Calu3 (cell line): ENCODE data around the gene H2BK1. TPM values are rescaled to one million over a fixed set of nuclear protein-coding genes. Genes with fewer than 3 reads are reported as not detected.

Source experiments
- BruUV-seq: library from RNA; stranded (reverse); fragments of 400-500 nt; replicated peaks from 2 replicates; lab custom pipeline; 2021; lab: Mats Ljungman, UMichigan
- CTCF ChIA-PET: fragments of 300-600 bp; sonication (Branson Sonifier 250); formaldehyde crosslinking; loops from one replicate; lab custom pipeline; 2022; ENCODE audit warnings: antibody characterized with exemption; lab: Charles Lee
- DNase-seq: peaks from one replicate; pipeline ENCODE4 v3.0.0; 2022
- H3K27ac Mint-ChIP-seq: one replicate; pipeline ENCODE4 v1.8.0; 2022; ENCODE audit warnings: mixed read lengths; ENCODE audit not compliant: unreplicated experiment
- H3K27me3 Mint-ChIP-seq: one replicate; pipeline ENCODE4 v1.8.0; 2022; ENCODE audit warnings: mixed read lengths; ENCODE audit not compliant: unreplicated experiment
- H3K36me3 Mint-ChIP-seq: one replicate; pipeline ENCODE4 v1.8.0; 2022; ENCODE audit warnings: mild to moderate bottlenecking, moderate library complexity, mixed read lengths; ENCODE audit not compliant: insufficient read depth, unreplicated experiment
- H3K4me1 Mint-ChIP-seq: one replicate; pipeline ENCODE4 v1.8.0; 2022; ENCODE audit warnings: mild to moderate bottlenecking, low read depth, mixed read lengths; ENCODE audit not compliant: unreplicated experiment
- H3K4me3 Mint-ChIP-seq: one replicate; pipeline ENCODE4 v1.8.0; 2022; ENCODE audit warnings: mild to moderate bottlenecking, low read depth, moderate library complexity, mixed read lengths; ENCODE audit not compliant: unreplicated experiment
- H3K9me3 Mint-ChIP-seq: one replicate; pipeline ENCODE4 v1.8.0; 2022; ENCODE audit warnings: low read depth, mixed read lengths; ENCODE audit not compliant: unreplicated experiment
- intact Hi-C: fragments of 100-400 bp; cut with micrococcal nuclease; formaldehyde crosslinking; loops from one replicate; pipeline ENCODE4 v1.10.0; 2022; ENCODE audit not compliant: unreplicated experiment
- total RNA-seq: library from RNA; stranded (reverse); gene quantifications from 2 replicates; pipeline ENCODE4 v1.2.3, GENCODE V29; 2022
- TF ChIP-seq, protein P1 (sequence below): fragments of 200-600 bp; IDR thresholded peaks from one replicate; pipeline ENCODE4 v1.8.0; 2022; ENCODE audit warnings: antibody characterized with exemption; ENCODE audit not compliant: unreplicated experiment

The H2BK1 gene
- total RNA-seq, 1 experiment from 2014 or later = not detected

DNA sequence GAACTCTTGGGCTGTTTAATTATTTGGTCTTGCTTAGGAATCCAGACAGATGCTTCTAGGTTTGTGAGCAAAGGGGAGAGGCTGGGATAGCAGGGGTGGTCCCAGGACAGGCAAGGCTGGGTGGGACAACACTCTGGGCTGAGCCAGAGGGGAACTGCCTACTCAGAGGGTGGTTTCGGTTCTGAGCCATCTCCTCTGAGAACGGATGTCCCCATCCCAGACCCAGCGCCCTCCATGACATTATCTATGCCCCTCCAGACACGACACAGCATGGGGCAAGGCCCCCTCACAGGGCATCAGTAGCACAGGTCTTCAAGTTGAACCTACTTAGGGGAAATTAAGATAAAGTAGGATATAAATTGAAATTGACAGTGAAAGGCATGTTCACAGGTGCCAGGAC, 30.3 kb downstream of the H2BK1 start:
- intact Hi-C loops = no loop called here
- H3K27me3 Mint-ChIP-seq = peaks cover 83% of the 10 kb centered on the region
- H3K36me3 Mint-ChIP-seq = no peaks in the 10 kb centered on the region
- H3K4me3 Mint-ChIP-seq = no peak overlapping the region
- H3K9me3 Mint-ChIP-seq = no peaks in the 10 kb centered on the region
- CTCF ChIA-PET = no interaction called here
- DNase-seq = no peak
- no peaks in the 10 kb centered on the region for H3K4me1 Mint-ChIP-seq
- TF ChIP-seq, protein P1, sequence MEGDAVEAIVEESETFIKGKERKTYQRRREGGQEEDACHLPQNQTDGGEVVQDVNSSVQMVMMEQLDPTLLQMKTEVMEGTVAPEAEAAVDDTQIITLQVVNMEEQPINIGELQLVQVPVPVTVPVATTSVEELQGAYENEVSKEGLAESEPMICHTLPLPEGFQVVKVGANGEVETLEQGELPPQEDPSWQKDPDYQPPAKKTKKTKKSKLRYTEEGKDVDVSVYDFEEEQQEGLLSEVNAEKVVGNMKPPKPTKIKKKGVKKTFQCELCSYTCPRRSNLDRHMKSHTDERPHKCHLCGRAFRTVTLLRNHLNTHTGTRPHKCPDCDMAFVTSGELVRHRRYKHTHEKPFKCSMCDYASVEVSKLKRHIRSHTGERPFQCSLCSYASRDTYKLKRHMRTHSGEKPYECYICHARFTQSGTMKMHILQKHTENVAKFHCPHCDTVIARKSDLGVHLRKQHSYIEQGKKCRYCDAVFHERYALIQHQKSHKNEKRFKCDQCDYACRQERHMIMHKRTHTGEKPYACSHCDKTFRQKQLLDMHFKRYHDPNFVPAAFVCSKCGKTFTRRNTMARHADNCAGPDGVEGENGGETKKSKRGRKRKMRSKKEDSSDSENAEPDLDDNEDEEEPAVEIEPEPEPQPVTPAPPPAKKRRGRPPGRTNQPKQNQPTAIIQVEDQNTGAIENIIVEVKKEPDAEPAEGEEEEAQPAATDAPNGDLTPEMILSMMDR = no peak
- no peak overlapping the region for H3K27ac Mint-ChIP-seq
- no TSS peak for BruUV-seq

DNA sequence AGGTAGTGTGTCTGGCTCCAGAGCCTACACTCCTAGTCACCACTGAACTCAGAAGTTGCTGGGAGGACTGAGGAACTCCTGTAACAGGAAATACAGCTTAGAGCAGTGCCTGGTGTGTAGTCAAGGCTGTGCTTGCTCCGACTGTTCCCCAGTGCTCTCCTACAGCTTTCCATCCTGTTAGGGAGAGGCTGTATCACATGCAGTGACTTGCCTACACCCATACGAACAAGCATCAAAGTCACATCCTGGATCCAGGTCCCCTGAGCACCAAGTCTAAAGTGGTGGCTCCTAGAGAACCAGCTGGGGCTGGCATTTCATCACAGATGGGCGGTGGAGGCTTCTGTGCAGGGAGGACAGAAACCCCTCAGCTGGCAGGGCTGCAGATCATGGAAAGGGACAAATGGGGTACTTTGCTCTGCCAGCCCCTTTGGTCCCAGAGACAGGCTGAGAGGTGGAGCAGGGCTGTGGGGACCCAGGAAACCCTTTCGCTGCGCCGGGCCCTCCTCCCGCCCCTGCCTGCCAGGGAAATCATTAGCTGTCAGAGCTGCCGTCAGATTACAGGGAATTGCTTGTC, 30.9 kb downstream of the H2BK1 start:
- Mint-ChIP-seq H3K9me3 (no peaks in the 10 kb centered on the region), H3K36me3 (no peaks in the 10 kb centered on the region), H3K27me3 (peaks cover 88% of the 10 kb centered on the region), H3K4me3 (no peak overlapping the region), H3K4me1 (no peaks in the 10 kb centered on the region), H3K27ac (no peak overlapping the region)
- TF ChIP-seq, protein P1 = no peak
- BruUV-seq = no TSS peak
- DNase-seq = no peak
- intact Hi-C loops = no loop called here
- CTCF ChIA-PET = interaction anchor here (0.6 to 1.5 kb wide), 2 partner anchors 8 to 56 kb away, joined by 3 read pairs; no protein-coding TSS in a partner anchor

DNA sequence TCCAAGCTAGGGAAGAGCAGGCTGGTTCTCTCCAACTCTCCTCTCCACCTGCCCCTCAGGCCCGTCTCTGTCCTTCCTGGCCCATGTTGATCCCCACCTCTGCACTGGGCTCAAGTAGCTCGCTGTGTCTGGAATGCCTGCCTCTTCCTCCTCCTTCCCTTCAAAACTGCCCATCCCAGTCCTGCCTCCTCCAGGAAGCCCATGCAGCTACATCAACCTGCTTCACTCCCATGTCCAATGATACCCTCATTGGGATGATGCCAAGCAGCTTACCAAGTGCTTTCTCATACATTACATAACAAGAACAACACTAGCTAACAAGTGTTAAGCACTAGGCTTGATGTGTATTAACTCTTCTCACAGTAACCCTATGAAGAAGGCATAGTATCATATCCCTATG, 31.5 kb downstream of the H2BK1 start:
- intact Hi-C loops = no loop called here
- Mint-ChIP-seq H3K4me1 (no peaks in the 10 kb centered on the region), H3K27ac (no peak overlapping the region), H3K27me3 (peaks cover 94% of the 10 kb centered on the region), H3K4me3 (no peak overlapping the region), H3K36me3 (no peaks in the 10 kb centered on the region), H3K9me3 (no peaks in the 10 kb centered on the region)
- no TSS peak for BruUV-seq
- CTCF ChIA-PET = interaction anchor here (1.5 kb wide), 1 partner anchor 55 kb away, joined by 3 read pairs; no protein-coding TSS in a partner anchor
- TF ChIP-seq, protein P1 = no peak
- DNase-seq = no peak

DNA sequence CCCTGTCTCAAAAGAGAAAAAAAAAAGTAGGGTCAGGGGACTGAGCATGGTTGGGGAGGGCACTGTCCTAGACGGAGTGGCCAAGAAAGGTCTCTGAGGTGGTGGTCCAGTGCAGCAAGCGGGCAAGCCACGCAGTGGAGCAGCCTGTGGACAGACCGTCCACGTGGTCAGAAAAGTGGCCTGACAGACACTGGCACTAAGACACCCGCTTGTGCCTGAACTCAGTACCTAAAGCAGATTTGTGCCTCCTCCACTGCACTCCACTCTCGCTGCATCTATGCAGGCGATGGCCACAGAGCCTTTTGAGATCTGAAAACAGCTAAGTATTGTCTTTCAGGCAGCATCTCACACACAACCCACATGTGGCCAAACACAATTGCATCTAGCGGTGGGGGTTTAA, 32.1 kb downstream of the H2BK1 start:
- BruUV-seq = no TSS peak
- Mint-ChIP-seq H3K9me3 (no peaks in the 10 kb centered on the region), H3K4me3 (no peak overlapping the region), H3K27me3 (peaks cover 98% of the 10 kb centered on the region), H3K27ac (no peak overlapping the region), H3K36me3 (no peaks in the 10 kb centered on the region), H3K4me1 (no peaks in the 10 kb centered on the region)
- intact Hi-C loops = no loop called here
- CTCF ChIA-PET = interaction anchor here (1.5 kb wide), 1 partner anchor 55 kb away, joined by 3 read pairs; no protein-coding TSS in a partner anchor
- TF ChIP-seq, protein P1 = no peak
- DNase-seq = no peak
